Astrocyte of the spinal cord (primary cell): ENCODE measurements around the gene LLGL1.

Experiments
- DNase-seq: peaks from one replicate; pipeline ENCODE4 v3.0.0; 2011; ENCODE audit warnings: low read depth, low spot score
- H3K4me3 ChIP-seq: 2 replicates; pipeline ENCODE4 v1.5.1; 2011; ENCODE audit warnings: low read depth, mild to moderate bottlenecking, low read length, moderate library complexity
- CTCF ChIP-seq: IDR thresholded peaks from 2 replicates; pipeline ENCODE4 v1.5.1; 2012; ENCODE audit warnings: low read depth, mild to moderate bottlenecking, low read length, inconsistent platforms
- in situ Hi-C: cut with HindIII; loops from 2 replicates; pipeline ENCODE4 v1.10.0; 2017; ENCODE audit warnings: low sequenced_read_pairs

Gene LLGL1

GRCh38 chr17:18241229-18241871, 15.9 kb downstream of the LLGL1 start:
- no peak for TF ChIP-seq CTCF
- no peak overlapping the region for H3K4me3 ChIP-seq
- no peak for DNase-seq
- in situ Hi-C loops, result no loop called here

GRCh38 chr17:18245038-18245776, 19.8 kb downstream of the LLGL1 start:
- in situ Hi-C loops, result no loop called here
- TF ChIP-seq CTCF, result no peak
- no peak for DNase-seq

GRCh38 chr17:18246109-18246725, 20.8 kb downstream of the LLGL1 start:
- in situ Hi-C loops, result no loop called here
- DNase-seq, result no peak
- no peak for TF ChIP-seq CTCF
- H3K4me3 ChIP-seq, result no peak overlapping the region

More at GRCh38 chr17:18245038-18245776, 19.8 kb downstream of the LLGL1 start:
- H3K4me3 ChIP-seq, result no peak overlapping the region

- in situ Hi-C loops, result no loop called here
- H3K4me3 ChIP-seq, result no peak overlapping the region
Observed at GRCh38 chr17:18246880-18247612, 21.6 kb downstream of the LLGL1 start.

GRCh38 chr17:18247613-18248001, 22.2 kb downstream of the LLGL1 start:
- H3K4me3 ChIP-seq, result no peak overlapping the region
- no peak for DNase-seq
- TF ChIP-seq CTCF, result no peak
- in situ Hi-C loops, result no loop called here

More at GRCh38 chr17:18246880-18247612, 21.6 kb downstream of the LLGL1 start:
- no peak for DNase-seq
- no peak for TF ChIP-seq CTCF

- TF ChIP-seq CTCF, result peak; percentile 75
- in situ Hi-C loops, result no loop called here
- H3K4me3 ChIP-seq, result no peak overlapping the region
- peak; percentile 66 for DNase-seq
Observed at GRCh38 chr17:18248300-18248731, 22.9 kb downstream of the LLGL1 start.
